D721Med (cell line): ENCODE data around the gene RPS25.

Source experiments
- DNase-seq: peaks from one replicate; pipeline ENCODE4 v3.0.0; 2011; ENCODE audit warnings: low spot score; ENCODE audit not compliant: insufficient read length
- FAIRE-seq: peaks from 2 replicates; lab custom pipeline; 2011; peaks lifted over from hg19 to GRCh38; lab: Jason Lieb, UNC
- CTCF ChIP-seq: IDR thresholded peaks from 2 replicates; pipeline ENCODE4 v1.5.1; 2012; ENCODE audit warnings: mild to moderate bottlenecking, control low read depth; ENCODE audit not compliant: insufficient read depth; ENCODE audit errors: missing control alignments

RPS25 gene

GRCh38 chr11:119056421-119056999 is 38.4 kb upstream of the RPS25 start:
- no peak for TF ChIP-seq CTCF
- DNase-seq (no peak), FAIRE-seq (no peak)

GRCh38 chr11:119055901-119056300 is 37.8 kb upstream of the RPS25 start:
- DNase-seq (no peak), FAIRE-seq (no peak)
- peak; percentile 21 for TF ChIP-seq CTCF

- no peak for TF ChIP-seq CTCF
- FAIRE-seq: no peak
- no peak for DNase-seq
Measured at GRCh38 chr11:119054418-119054817, 36.3 kb upstream of the RPS25 start.

GRCh38 chr11:119052163-119052814 is 34.1 kb upstream of the RPS25 start:
- TF ChIP-seq CTCF: no peak
- no peak for FAIRE-seq
- no peak for DNase-seq

- no peak for TF ChIP-seq CTCF
- no peak for FAIRE-seq
- no peak for DNase-seq
Measured at GRCh38 chr11:119051440-119052162, 33.5 kb upstream of the RPS25 start.

GRCh38 chr11:119049081-119049480 is 30.9 kb upstream of the RPS25 start:
- TF ChIP-seq CTCF: no peak
- DNase-seq (no peak), FAIRE-seq (no peak)

- TF ChIP-seq CTCF: no peak
- FAIRE-seq: no peak
- no peak for DNase-seq
Measured at GRCh38 chr11:119048644-119049043, 30.5 kb upstream of the RPS25 start.
